Measurements from ENCODE around the gene ZNF710. TPM values are rescaled to one million over a fixed set of nuclear protein-coding genes. Genes with fewer than 3 reads are reported as not detected.

ZNF710 gene
- total RNA-seq, 2 experiments from 2014 or later, result 13.8 to 19.0 TPM

DNA sequence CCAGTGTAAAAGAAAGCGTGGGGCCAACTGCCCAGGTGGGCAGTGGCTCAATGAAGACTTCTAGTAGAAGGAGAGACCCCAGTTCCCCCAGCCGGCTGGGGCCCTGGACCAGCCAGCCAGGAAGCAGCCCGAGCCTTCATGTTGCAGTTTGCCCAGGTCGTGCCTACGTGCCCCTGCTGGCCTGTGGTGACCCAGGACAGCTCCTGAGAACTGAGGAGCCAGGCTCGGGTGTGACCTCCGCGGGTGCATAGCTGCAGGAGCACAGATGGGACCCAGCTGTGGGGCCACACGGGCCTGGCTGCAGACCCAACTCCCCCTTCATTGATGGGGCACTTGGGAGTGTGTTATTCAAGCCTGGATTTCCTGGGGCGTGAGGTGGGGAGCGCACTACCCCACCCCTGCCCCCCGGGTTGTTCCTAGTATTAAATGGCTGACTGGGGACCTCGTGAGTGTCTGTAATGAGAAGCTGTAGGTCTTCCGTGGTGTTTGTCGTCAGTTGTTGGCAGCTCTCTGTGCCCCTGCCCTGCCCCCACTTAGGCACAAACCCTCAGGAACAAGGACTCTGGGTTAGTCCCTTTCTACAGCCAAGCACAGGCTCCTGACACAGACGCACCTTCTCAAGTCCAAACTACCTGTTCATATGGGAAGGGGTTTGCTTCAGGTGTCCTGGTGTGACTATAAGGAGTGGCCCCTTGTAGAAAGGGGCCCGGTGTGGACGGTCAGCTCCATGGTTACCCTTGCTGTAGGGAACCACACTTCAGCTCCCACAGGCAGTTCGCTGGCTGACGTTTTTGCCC, 62.0 kb downstream of the ZNF710 start:
- Histone ChIP-seq H3K4me1 (ENCODE audit: insufficient read depth, low read length, poor library complexity, severe bottlenecking) (peaks cover 61% of the 10 kb centered on the region), H3K27ac (ENCODE audit: low read depth, low read length, poor library complexity, severe bottlenecking) (peak overlapping the region; percentile 83), H3K9me3 (ENCODE audit: low read length) (no peaks in the 10 kb centered on the region), H3K36me3 (ENCODE audit: insufficient read depth, low read length) (0 out of 2 replicates have a peak, but pooled peaks cover 6% of the 10 kb centered on the region), H3K9me2 (ENCODE audit: insufficient read depth, low read length) (no peaks in the 10 kb centered on the region), H4K20me1 (ENCODE audit: insufficient read depth, low read length) (no peaks in the 10 kb centered on the region), H2AFZ (ENCODE audit: low read length) (peak overlapping the region; percentile 37; the same call in 1 of the 2 replicates), H3K79me2 (ENCODE audit: insufficient read depth, low read depth, low read length) (peaks cover 5% of the 10 kb centered on the region; the same call in 1 of the 2 replicates), H3K4me2 (ENCODE audit: low read length) (peak overlapping the region; percentile 76), H3K4me3 (ENCODE audit: low read depth, low read length, poor library complexity, severe bottlenecking) (peak overlapping the region; percentile 44)
- intact Hi-C loops (cut with micrococcal nuclease; ENCODE audit: unreplicated experiment), result loop anchor here (1.0 kb wide), 1 partner anchor 62 kb away; the partner anchor contains the start of gene ZNF710
- no peak for TF ChIP-seq EZH2phosphoT487 (IDR thresholded peaks at IDR 0.05; ENCODE audit: borderline replicate concordance, low read depth, low read length)
- TF ChIP-seq, protein P1, sequence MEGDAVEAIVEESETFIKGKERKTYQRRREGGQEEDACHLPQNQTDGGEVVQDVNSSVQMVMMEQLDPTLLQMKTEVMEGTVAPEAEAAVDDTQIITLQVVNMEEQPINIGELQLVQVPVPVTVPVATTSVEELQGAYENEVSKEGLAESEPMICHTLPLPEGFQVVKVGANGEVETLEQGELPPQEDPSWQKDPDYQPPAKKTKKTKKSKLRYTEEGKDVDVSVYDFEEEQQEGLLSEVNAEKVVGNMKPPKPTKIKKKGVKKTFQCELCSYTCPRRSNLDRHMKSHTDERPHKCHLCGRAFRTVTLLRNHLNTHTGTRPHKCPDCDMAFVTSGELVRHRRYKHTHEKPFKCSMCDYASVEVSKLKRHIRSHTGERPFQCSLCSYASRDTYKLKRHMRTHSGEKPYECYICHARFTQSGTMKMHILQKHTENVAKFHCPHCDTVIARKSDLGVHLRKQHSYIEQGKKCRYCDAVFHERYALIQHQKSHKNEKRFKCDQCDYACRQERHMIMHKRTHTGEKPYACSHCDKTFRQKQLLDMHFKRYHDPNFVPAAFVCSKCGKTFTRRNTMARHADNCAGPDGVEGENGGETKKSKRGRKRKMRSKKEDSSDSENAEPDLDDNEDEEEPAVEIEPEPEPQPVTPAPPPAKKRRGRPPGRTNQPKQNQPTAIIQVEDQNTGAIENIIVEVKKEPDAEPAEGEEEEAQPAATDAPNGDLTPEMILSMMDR (conservative IDR thresholded peaks at IDR 0.05; ENCODE audit: low read length), result no peak
- POLR2A ChIA-PET, result interaction anchor here (0.6 to 1.3 kb wide), 3 partner anchors 29 to 68 kb away, joined by 3 read pairs; no protein-coding TSS in a partner anchor
- CTCF ChIA-PET (ENCODE audit: unreplicated experiment), result interaction anchor here (0.6 kb wide), 1 partner anchor 136 kb away, joined by 3 read pairs; no protein-coding TSS in a partner anchor
- DNase-seq (ENCODE audit: low spot score), result no peak
- no TSS peak for BruUV-seq (replicated peaks)

DNA sequence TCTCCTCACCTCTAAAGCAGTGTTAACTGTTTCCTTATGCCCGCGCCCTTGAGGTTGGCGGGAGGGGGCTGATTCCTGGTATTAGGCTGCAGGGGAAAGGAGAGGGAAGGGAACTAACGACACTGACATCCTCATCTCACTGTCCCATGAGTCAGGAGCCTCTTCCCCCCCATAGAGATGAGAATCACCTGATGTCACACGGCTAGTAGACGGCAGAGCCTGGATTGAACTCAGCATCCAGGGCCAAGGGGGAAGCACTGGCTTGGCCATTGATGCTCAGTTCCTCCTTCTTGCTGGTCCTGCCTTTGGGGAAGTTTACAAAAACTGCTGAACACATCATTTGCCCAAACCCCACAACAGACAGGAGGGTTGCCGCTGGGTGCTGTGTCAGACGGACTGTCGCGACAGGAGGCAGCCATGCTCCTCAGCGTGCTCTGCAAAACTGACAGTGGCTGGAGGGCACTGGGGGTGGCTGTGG, 62.7 kb downstream of the ZNF710 start:
- Histone ChIP-seq H2AFZ (ENCODE audit: low read length) (no peak overlapping the region), H3K36me3 (ENCODE audit: insufficient read depth, low read length) (peaks cover 9% of the 10 kb centered on the region; the same call in 1 of the 2 replicates), H3K9me2 (ENCODE audit: insufficient read depth, low read length) (no peaks in the 10 kb centered on the region), H3K4me3 (ENCODE audit: low read depth, low read length, poor library complexity, severe bottlenecking) (no peak overlapping the region), H3K79me2 (ENCODE audit: insufficient read depth, low read depth, low read length) (peaks cover 5% of the 10 kb centered on the region; the same call in 1 of the 2 replicates), H3K9me3 (ENCODE audit: low read length) (no peaks in the 10 kb centered on the region), H3K4me2 (ENCODE audit: low read length) (peak overlapping the region; percentile 76), H3K4me1 (ENCODE audit: insufficient read depth, low read length, poor library complexity, severe bottlenecking) (peaks cover 55% of the 10 kb centered on the region), H4K20me1 (ENCODE audit: insufficient read depth, low read length) (no peaks in the 10 kb centered on the region), H3K27ac (ENCODE audit: low read depth, low read length, poor library complexity, severe bottlenecking) (peak overlapping the region; percentile 83)
- intact Hi-C loops (cut with micrococcal nuclease; ENCODE audit: unreplicated experiment), result no loop called here
- DNase-seq (ENCODE audit: low spot score), result no peak
- POLR2A ChIA-PET, result interaction anchor here (0.6 to 1.3 kb wide), 2 partner anchors 29 to 69 kb away, joined by 3 read pairs; no protein-coding TSS in a partner anchor
- CTCF ChIA-PET (ENCODE audit: unreplicated experiment), result interaction anchor here (0.6 kb wide), 1 partner anchor 137 kb away, joined by 3 read pairs; no protein-coding TSS in a partner anchor
- no peak for TF ChIP-seq EZH2phosphoT487 (IDR thresholded peaks at IDR 0.05; ENCODE audit: borderline replicate concordance, low read depth, low read length)
- TF ChIP-seq, protein P1 (conservative IDR thresholded peaks at IDR 0.05; ENCODE audit: low read length), result no peak
- BruUV-seq (replicated peaks), result no TSS peak

All from OCI-LY7 (cell line).